Karpas-422 (cell line): ENCODE data around the gene ROR2. TPM values are rescaled to one million over a fixed set of nuclear protein-coding genes. Genes with fewer than 3 reads are reported as not detected.
"Not testable (repeated sequence)": the region's sequence is repeated elsewhere in the genome, so short reads cannot be mapped to it uniquely, and the experiment has no call there.

Source experiments
- DNase-seq: peaks from one replicate; pipeline ENCODE4 v3.0.0-alpha.2; 2015
- H2AFZ ChIP-seq: fragments of 200-600 bp; sonication (generic); 2 replicates; pipeline ENCODE4 v1.6.1; 2014; ENCODE audit warnings: antibody characterized with exemption, low read length, mixed read lengths
- H3K27ac ChIP-seq: fragments of 200-600 bp; sonication (generic); 2 replicates; pipeline ENCODE4 v1.5.1; 2014; ENCODE audit warnings: mild to moderate bottlenecking, low read length, moderate library complexity
- H3K27me3 ChIP-seq: fragments of 200-600 bp; sonication (generic); 2 replicates; pipeline ENCODE4 v1.6.1; 2014; ENCODE audit warnings: low read length, mixed read lengths
- H3K36me3 ChIP-seq: fragments of 200-600 bp; sonication (generic); 2 replicates; pipeline ENCODE4 v1.6.1; 2014; ENCODE audit warnings: low read length, mixed read lengths; ENCODE audit not compliant: insufficient read depth
- H3K4me1 ChIP-seq: fragments of 200-600 bp; sonication (generic); 2 replicates; pipeline ENCODE4 v1.6.1; 2014; ENCODE audit warnings: mild to moderate bottlenecking, low read length, mixed read lengths
- H3K4me2 ChIP-seq: fragments of 200-600 bp; sonication (generic); 2 replicates; pipeline ENCODE4 v1.6.1; 2014; ENCODE audit warnings: low read length, low read depth, mild to moderate bottlenecking; ENCODE audit not compliant: poor library complexity, severe bottlenecking
- H3K4me3 ChIP-seq: fragments of 200-600 bp; sonication (generic); 2 replicates; pipeline ENCODE4 v1.5.1; 2014; ENCODE audit warnings: mild to moderate bottlenecking, antibody characterized with exemption, low read length, mixed read lengths
- H3K79me2 ChIP-seq: fragments of 200-600 bp; sonication (generic); 2 replicates; pipeline ENCODE4 v1.6.1; 2014; ENCODE audit warnings: mild to moderate bottlenecking, low read length, mixed read lengths
- H3K9ac ChIP-seq: fragments of 200-600 bp; sonication (generic); 2 replicates; pipeline ENCODE4 v1.6.0; 2014; ENCODE audit warnings: low read length
- H3K9me2 ChIP-seq: fragments of 200-600 bp; sonication (generic), shearing (Covaris generic); replicated peaks from 2 replicates; pipeline ENCODE4 v1.6.0; 2014; ENCODE audit warnings: mild to moderate bottlenecking, low read length, moderate library complexity; ENCODE audit not compliant: insufficient read depth
- H3K9me3 ChIP-seq: fragments of 300-700, 200-600 bp; sonication (generic); 2 replicates; pipeline ENCODE4 v1.6.1; 2014; ENCODE audit warnings: low read length, mixed read lengths
- H4K20me1 ChIP-seq: fragments of 200-600 bp; sonication (generic); 2 replicates; pipeline ENCODE4 v1.6.1; 2014; ENCODE audit warnings: mild to moderate bottlenecking, antibody characterized with exemption, low read length, low read depth; ENCODE audit not compliant: insufficient read depth
- total RNA-seq: library from RNA; depleted of rRNA; stranded (reverse); fragments of >200 nt; shearing (Covaris generic); gene quantifications from 2 replicates; pipeline ENCODE4 v1.2.3, GENCODE V29; 2014; ENCODE audit warnings: low replicate concordance

The ROR2 gene
- total RNA-seq, 1 experiment from 2014 or later, result not detected

- Histone ChIP-seq H3K4me1 (no peaks in the 10 kb centered on the region), H3K27ac (no peak overlapping the region), H3K4me3 (no peak overlapping the region), H2AFZ (no peak overlapping the region), H3K9me2 (no peaks in the 10 kb centered on the region), H3K27me3 (no peaks in the 10 kb centered on the region), H3K4me2 (no peak overlapping the region), H4K20me1 (no peaks in the 10 kb centered on the region), H3K79me2 (no peaks in the 10 kb centered on the region), H3K36me3 (no peaks in the 10 kb centered on the region), H3K9ac (no peak overlapping the region), H3K9me3 (no peaks in the 10 kb centered on the region)
- DNase-seq, result no peak
Measured at GRCh38 chr9:91646702-91647101, 303.3 kb downstream of the ROR2 start.

GRCh38 chr9:91644433-91644832, 305.6 kb downstream of the ROR2 start:
- H4K20me1 ChIP-seq, result no peaks in the 10 kb centered on the region
- H3K9ac ChIP-seq, result no peak overlapping the region
- H2AFZ ChIP-seq, result no peak overlapping the region
- no peaks in the 10 kb centered on the region for H3K9me2 ChIP-seq
- H3K36me3 ChIP-seq, result no peaks in the 10 kb centered on the region
- H3K4me2 ChIP-seq, result no peak overlapping the region
- H3K79me2 ChIP-seq, result no peaks in the 10 kb centered on the region
- no peaks in the 10 kb centered on the region for H3K9me3 ChIP-seq
- no peak overlapping the region for H3K27ac ChIP-seq
- no peaks in the 10 kb centered on the region for H3K4me1 ChIP-seq
- no peak for DNase-seq
- no peak overlapping the region for H3K4me3 ChIP-seq
- no peaks in the 10 kb centered on the region; the same call in 1 of the 2 replicates for H3K27me3 ChIP-seq

- Histone ChIP-seq H3K79me2 (no peaks in the 10 kb centered on the region), H2AFZ (no peak overlapping the region), H3K9me2 (no peaks in the 10 kb centered on the region), H3K27ac (no peak overlapping the region), H3K9me3 (no peaks in the 10 kb centered on the region), H3K4me1 (no peaks in the 10 kb centered on the region), H4K20me1 (no peaks in the 10 kb centered on the region), H3K4me2 (no peak overlapping the region), H3K4me3 (no peak overlapping the region), H3K9ac (no peak overlapping the region), H3K36me3 (no peaks in the 10 kb centered on the region), H3K27me3 (no peaks in the 10 kb centered on the region; the same call in 1 of the 2 replicates)
- DNase-seq, result no peak
Measured at GRCh38 chr9:91643481-91644077, 306.4 kb downstream of the ROR2 start.

GRCh38 chr9:91642771-91643170, 307.3 kb downstream of the ROR2 start:
- no peaks in the 10 kb centered on the region for H3K36me3 ChIP-seq
- H3K9ac ChIP-seq, result no peak overlapping the region
- no peaks in the 10 kb centered on the region for H3K4me1 ChIP-seq
- H3K4me2 ChIP-seq, result no peak overlapping the region
- no peaks in the 10 kb centered on the region for H3K79me2 ChIP-seq
- H3K27ac ChIP-seq, result no peak overlapping the region
- no peak overlapping the region for H2AFZ ChIP-seq
- no peaks in the 10 kb centered on the region for H3K9me2 ChIP-seq
- H4K20me1 ChIP-seq, result no peaks in the 10 kb centered on the region
- no peaks in the 10 kb centered on the region for H3K9me3 ChIP-seq
- no peak for DNase-seq
- H3K4me3 ChIP-seq, result no peak overlapping the region
- no peaks in the 10 kb centered on the region; the same call in 1 of the 2 replicates for H3K27me3 ChIP-seq

GRCh38 chr9:91640428-91640827, 309.6 kb downstream of the ROR2 start:
- Histone ChIP-seq H3K4me1 (no peaks in the 10 kb centered on the region), H3K9me2 (no peaks in the 10 kb centered on the region), H2AFZ (no peak overlapping the region), H3K9ac (no peak overlapping the region), H3K9me3 (no peaks in the 10 kb centered on the region), H3K4me3 (no peak overlapping the region), H3K27me3 (no peaks in the 10 kb centered on the region; the same call in 1 of the 2 replicates), H3K4me2 (no peak overlapping the region), H3K36me3 (no peaks in the 10 kb centered on the region), H3K27ac (no peak overlapping the region), H4K20me1 (no peaks in the 10 kb centered on the region), H3K79me2 (no peaks in the 10 kb centered on the region)
- no peak for DNase-seq

GRCh38 chr9:91639054-91639453, 311.0 kb downstream of the ROR2 start:
- no peaks in the 10 kb centered on the region for H4K20me1 ChIP-seq
- no peaks in the 10 kb centered on the region for H3K4me1 ChIP-seq
- no peaks in the 10 kb centered on the region for H3K36me3 ChIP-seq
- H3K9me3 ChIP-seq, result no peaks in the 10 kb centered on the region
- DNase-seq, result no peak
- H3K79me2 ChIP-seq, result no peaks in the 10 kb centered on the region
- no peak overlapping the region for H2AFZ ChIP-seq
- H3K4me3 ChIP-seq, result no peak overlapping the region
- H3K27ac ChIP-seq, result no peak overlapping the region
- no peak overlapping the region for H3K4me2 ChIP-seq
- H3K9ac ChIP-seq, result no peak overlapping the region
- no peaks in the 10 kb centered on the region; the same call in 1 of the 2 replicates for H3K27me3 ChIP-seq
- no peaks in the 10 kb centered on the region for H3K9me2 ChIP-seq

GRCh38 chr9:91634832-91635231, 315.2 kb downstream of the ROR2 start:
- H4K20me1 ChIP-seq, H2AFZ ChIP-seq, DNase-seq, H3K27me3 ChIP-seq, H3K4me3 ChIP-seq, H3K9ac ChIP-seq, H3K9me3 ChIP-seq, H3K27ac ChIP-seq, H3K9me2 ChIP-seq, H3K4me1 ChIP-seq, H3K36me3 ChIP-seq, H3K79me2 ChIP-seq, H3K4me2 ChIP-seq: not testable (repeated sequence)

- 0 out of 2 replicates have a peak, but pooled peaks cover 3% of the 10 kb centered on the region for H3K9me3 ChIP-seq
- no peak overlapping the region for H3K27ac ChIP-seq
- H2AFZ ChIP-seq, result no peak overlapping the region
- no peak overlapping the region for H3K4me3 ChIP-seq
- H3K4me1 ChIP-seq, result no peaks in the 10 kb centered on the region
- H3K36me3 ChIP-seq, result no peaks in the 10 kb centered on the region
- H3K9ac ChIP-seq, result no peak overlapping the region
- no peaks in the 10 kb centered on the region for H3K9me2 ChIP-seq
- no peaks in the 10 kb centered on the region for H4K20me1 ChIP-seq
- no peak for DNase-seq
- H3K4me2 ChIP-seq, result no peak overlapping the region
- no peaks in the 10 kb centered on the region for H3K79me2 ChIP-seq
- no peaks in the 10 kb centered on the region for H3K27me3 ChIP-seq
Measured at GRCh38 chr9:91629718-91630117, 320.3 kb downstream of the ROR2 start.
